Right lobe of liver (tissue), 6 donors: ENCODE data around the gene DNAH1. TPM values are rescaled to one million over a fixed set of nuclear protein-coding genes. Genes with fewer than 3 reads are reported as not detected.
A peak's percentile ranks its signal among the peaks of the same experiment; 100 is the strongest.

Source experiments
- ATAC-seq, 4 donors: fragments of 200-7000 bp; cut with Tn5 transposase; one replicate each; pipeline ENCODE4 v1.9.1; 2020; ENCODE audit warnings: mild to moderate bottlenecking in 4 of 4, moderate library complexity in 4 of 4
- DNase-seq, 3 donors: peaks; one replicate each; pipeline ENCODE4 v3.0.0-alpha.2; 2020
- H3K27ac ChIP-seq, 3 donors: fragments of 200-600 bp; one replicate each; pipeline ENCODE4 v1.8.0; 2022
- H3K27me3 ChIP-seq, 2 donors: fragments of 200-600 bp; one replicate each; pipeline ENCODE4 v1.8.0; 2022
- H3K36me3 ChIP-seq, 4 donors: fragments of 200-600 bp; sonication (generic) in 1 of 4; one replicate each; pipeline versions ENCODE4 v1.5.1 to v1.8.0; 2017 to 2022; ENCODE audit warnings: control low read depth in 1 of 4
- H3K4me1 ChIP-seq, 4 donors: fragments of 200-600 bp; sonication (generic) in 1 of 4; one replicate each; pipeline versions ENCODE4 v1.5.1 to v1.8.0; 2017 to 2022; ENCODE audit warnings: control low read depth in 1 of 4
- H3K4me3 ChIP-seq, 3 donors: fragments of 200-600 bp; one replicate each; pipeline ENCODE4 v1.8.0; 2022
- H3K9me3 ChIP-seq, 4 donors: fragments of 200-600 bp; sonication (generic) in 1 of 4; one replicate each; pipeline versions ENCODE4 v1.5.1 to v1.8.0; 2017 to 2022; ENCODE audit warnings: control low read depth in 1 of 4
- POLR2A ChIP-seq: fragments of 450-650 bp; IDR thresholded peaks from one replicate; pipeline ENCODE4 v1.6.1; 2017; ENCODE audit warnings: antibody characterized with exemption, mild to moderate bottlenecking
- WGBS: methylation state at CpG from one replicate; pipeline ENCODE4 v1.1.6; 2018; ENCODE audit warnings: low coverage, low lambda C conversion rate; ENCODE audit not compliant: insufficient coverage; ENCODE audit errors: missing lambda C conversion rate; 5-methylcytosine and 5-hydroxymethylcytosine counted together
- intact Hi-C, 2 donors: fragments of 100-400 bp; cut with DNase I; formaldehyde crosslinking; loops; one replicate each; pipeline versions ENCODE4 v1.11.2 to v1.14.1; 2022
- total RNA-seq, 6 experiments: library from RNA; depleted of rRNA in 2 of 6; stranded (reverse); fragments of >200 nt in 2 of 6; fragmentation: NEBNext Ultra II Directional in 3 of 6; extraction: Animal tissue kit (Norgen Biotek cat#: 25700) in 3 of 6; gene quantifications; one replicate each; pipeline versions ENCODE4 v1.1.0 to v1.2.4, GENCODE V29; 2016 to 2023
- TF ChIP-seq, protein P1 (sequence below), 4 donors: fragments of 200-600 bp in 3 of 4; fragments of 450-650 bp in 1 of 4; IDR thresholded peaks; one replicate each; pipeline versions ENCODE4 v1.5.1 to v1.8.0; 2016 to 2022; ENCODE audit warnings: antibody characterized with exemption in 4 of 4, mild to moderate bottlenecking in 2 of 4
- donor health status: DM: no; HTN: yes; CAD: no.
- donor health status: DM: no; HTN: no; CAD: no.
- donor health status: DM: no; HTN: no; CAD: no.
- donor health status: DM: no; HTN: yes; CAD: no.
- donor health status: DM: no; HTN: yes; CAD: no.

The DNAH1 gene
- total RNA-seq, 6 experiments from 2014 or later = 1.6 to 11.2 (median 8.1) TPM

DNA sequence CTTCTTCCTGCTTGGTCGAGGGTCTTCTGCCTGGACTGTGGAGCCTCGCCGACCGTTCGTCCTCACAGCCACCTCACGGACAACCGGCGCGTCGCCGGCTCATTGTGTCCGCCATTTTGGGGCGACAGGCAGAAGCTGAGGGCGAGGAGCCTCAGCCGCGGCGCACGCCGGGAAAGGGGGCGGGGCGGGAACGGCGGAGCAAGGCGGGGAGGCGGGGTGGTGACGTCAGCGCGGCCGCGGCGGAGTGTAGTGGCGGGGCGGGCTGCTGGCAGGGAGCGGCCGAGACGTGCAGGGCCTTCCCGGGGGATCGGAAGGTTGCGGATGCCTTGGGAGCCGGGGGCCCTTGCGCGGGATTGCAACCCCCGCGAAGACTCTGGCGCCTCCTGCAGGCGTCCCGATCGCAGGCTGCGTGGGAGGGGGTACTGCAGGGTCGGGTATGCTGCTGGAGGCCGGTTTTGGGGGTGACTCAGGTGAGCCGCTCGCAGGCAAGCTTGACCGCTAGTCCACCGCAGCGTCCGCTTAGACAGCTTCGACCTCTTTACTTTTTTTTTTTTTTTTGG lies 37.5 kb upstream of the DNAH1 start, which contains the start of gene WDR82:
Gene WDR82 (minus strand): TSS at position 140 of the 560 bp plus-strand sequence. CDS start 288 bp downstream, outside the sequence.
- WGBS = 0% methylated on average over 4 of the region's 58 CpGs
- ATAC-seq (peak; percentile 87 to 95 (median 90)), DNase-seq (peak; percentile 98 to 99 (median 99))
- H3K27ac ChIP-seq = peak within 1 kb of the TSS; percentile 97
- H3K4me3 ChIP-seq = peak within 1 kb of the TSS; percentile 84 to 97 (median 90)
- no peaks in the 10 kb centered on the region for H3K27me3 ChIP-seq
- peaks cover 0 to 54% (median 18%) of the 10 kb centered on the region in 4 donors for H3K4me1 ChIP-seq
- no peaks in the 10 kb centered on the region for H3K36me3 ChIP-seq
- TF ChIP-seq, protein P1, sequence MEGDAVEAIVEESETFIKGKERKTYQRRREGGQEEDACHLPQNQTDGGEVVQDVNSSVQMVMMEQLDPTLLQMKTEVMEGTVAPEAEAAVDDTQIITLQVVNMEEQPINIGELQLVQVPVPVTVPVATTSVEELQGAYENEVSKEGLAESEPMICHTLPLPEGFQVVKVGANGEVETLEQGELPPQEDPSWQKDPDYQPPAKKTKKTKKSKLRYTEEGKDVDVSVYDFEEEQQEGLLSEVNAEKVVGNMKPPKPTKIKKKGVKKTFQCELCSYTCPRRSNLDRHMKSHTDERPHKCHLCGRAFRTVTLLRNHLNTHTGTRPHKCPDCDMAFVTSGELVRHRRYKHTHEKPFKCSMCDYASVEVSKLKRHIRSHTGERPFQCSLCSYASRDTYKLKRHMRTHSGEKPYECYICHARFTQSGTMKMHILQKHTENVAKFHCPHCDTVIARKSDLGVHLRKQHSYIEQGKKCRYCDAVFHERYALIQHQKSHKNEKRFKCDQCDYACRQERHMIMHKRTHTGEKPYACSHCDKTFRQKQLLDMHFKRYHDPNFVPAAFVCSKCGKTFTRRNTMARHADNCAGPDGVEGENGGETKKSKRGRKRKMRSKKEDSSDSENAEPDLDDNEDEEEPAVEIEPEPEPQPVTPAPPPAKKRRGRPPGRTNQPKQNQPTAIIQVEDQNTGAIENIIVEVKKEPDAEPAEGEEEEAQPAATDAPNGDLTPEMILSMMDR (IDR thresholded peaks at IDR 0.05) = peak; percentile 36 to 43 (median 40)
- peak; percentile 94 for TF ChIP-seq POLR2A
- H3K9me3 ChIP-seq = no peaks in the 10 kb centered on the region
- intact Hi-C loops = loop anchor here in 1 of 2 donors (5.0 kb wide), 1 partner anchor 41 kb away; the partner anchor contains the start of gene TWF2

DNA sequence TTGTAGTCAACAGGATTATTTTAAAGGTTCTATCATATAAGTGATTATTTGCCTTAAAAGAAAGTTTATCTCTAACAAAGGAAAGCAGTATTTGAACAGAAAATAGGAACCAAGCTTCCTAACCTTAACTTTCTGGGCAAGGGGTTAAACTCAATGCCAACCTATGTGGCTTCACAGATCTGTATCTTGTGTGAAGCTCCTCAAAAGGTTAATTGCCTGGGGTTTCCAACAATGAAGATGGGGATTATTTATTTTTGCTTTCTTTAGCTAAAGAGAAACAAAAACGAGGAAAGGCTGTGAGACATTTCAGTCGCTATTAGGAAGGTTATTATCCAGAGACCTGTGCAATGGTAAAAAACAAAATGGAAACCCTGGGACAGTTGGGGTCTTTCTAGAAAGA lies 36.5 kb upstream of the DNAH1 start:
- intact Hi-C loops = loop anchor here in 1 of 2 donors (5.0 kb wide), 1 partner anchor 42 kb away; the partner anchor contains the start of gene TWF2
- Histone ChIP-seq H3K4me3 (no peak overlapping the region), H3K36me3 (no peaks in the 10 kb centered on the region), H3K4me1 (peaks cover 0 to 53% (median 17%) of the 10 kb centered on the region in 4 donors), H3K27ac (peak overlapping the region; percentile 97), H3K27me3 (no peaks in the 10 kb centered on the region), H3K9me3 (no peaks in the 10 kb centered on the region)
- no peak for ATAC-seq
- no peak for DNase-seq
- 25% methylated on average over 2 of the region's 2 CpGs for WGBS
- TF ChIP-seq, protein P1 (IDR thresholded peaks at IDR 0.05) = no peak

DNA sequence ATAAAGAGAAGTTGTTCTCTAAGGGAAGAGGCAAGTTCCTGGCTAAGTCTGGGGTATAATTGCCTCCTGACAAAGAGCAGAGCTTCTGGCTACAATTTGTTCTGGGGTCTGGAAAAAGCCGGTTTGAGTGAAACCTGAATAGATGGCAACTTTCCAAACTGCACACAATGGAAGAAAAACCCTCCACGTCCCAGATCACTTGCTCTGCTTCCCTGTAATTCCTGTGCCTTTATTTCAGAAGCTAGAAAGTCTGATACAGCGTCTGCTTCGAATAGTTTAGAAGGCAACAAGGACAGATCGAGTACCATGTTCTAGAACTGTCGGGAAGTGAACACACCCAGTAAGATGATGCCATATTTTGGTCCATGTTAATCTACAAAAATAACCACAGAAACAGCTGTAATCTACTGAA lies 36.1 kb upstream of the DNAH1 start:
- WGBS = 57% methylated on average over 6 of the region's 6 CpGs
- TF ChIP-seq, protein P1 (IDR thresholded peaks at IDR 0.05) = no peak
- TF ChIP-seq POLR2A = no peak
- Histone ChIP-seq H3K4me3 (no peak overlapping the region), H3K36me3 (no peaks in the 10 kb centered on the region), H3K9me3 (no peaks in the 10 kb centered on the region), H3K4me1 (peaks cover 0 to 56% (median 17%) of the 10 kb centered on the region in 4 donors), H3K27me3 (no peaks in the 10 kb centered on the region), H3K27ac (peak overlapping the region; percentile 97)
- intact Hi-C loops = no loop called here
- ATAC-seq = no peak
- DNase-seq = no peak

DNA sequence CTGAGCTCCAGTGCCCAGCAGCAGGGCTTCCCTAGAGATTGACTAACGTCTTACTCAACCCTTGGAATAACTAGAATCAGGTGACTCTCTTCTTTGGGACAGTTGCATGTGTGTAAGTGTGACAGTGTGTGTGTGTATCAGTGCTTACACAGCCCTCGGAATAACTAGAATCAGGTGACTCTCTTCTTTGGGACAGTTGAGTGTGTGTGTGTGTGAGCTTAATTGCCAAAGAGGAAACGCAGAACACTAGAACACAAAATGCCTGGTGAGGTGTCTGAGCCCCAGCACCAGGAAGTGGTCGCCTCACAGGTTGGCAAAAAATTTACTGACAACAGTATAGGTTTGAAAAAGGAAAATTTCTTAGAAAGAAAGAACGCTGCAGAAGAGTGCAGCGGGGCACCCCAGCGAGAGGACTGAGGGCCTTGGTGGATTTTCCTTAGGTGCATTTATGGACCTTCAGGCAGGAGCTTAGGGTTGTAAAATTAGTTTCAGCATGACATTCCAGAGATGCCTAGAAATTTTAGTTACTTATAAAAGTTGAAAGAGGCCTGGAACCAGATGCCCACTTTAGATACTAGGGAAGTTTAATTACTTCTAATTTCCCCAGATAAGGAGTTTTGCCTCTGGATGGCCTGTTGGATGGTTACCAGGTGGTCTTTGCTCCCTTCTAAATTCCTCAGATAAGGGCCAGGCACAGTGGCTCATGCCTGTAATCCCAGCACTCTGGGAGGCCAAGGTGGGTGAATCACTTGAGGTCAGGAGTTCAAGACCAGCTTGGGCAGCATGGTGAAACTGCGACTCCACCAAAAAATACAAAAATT lies 33.9 kb upstream of the DNAH1 start:
- Histone ChIP-seq H3K27ac (peak overlapping the region in 2 of 3 donors; percentile 34 to 44), H3K4me1 (peaks cover 0 to 50% (median 16%) of the 10 kb centered on the region in 4 donors), H3K4me3 (no peak overlapping the region), H3K9me3 (no peaks in the 10 kb centered on the region), H3K36me3 (no peaks in the 10 kb centered on the region), H3K27me3 (no peaks in the 10 kb centered on the region)
- WGBS = 44% methylated on average over 8 of the region's 8 CpGs
- TF ChIP-seq, protein P1 (IDR thresholded peaks at IDR 0.05) = no peak
- no peak for TF ChIP-seq POLR2A
- DNase-seq (no peak), ATAC-seq (no peak)
- intact Hi-C loops = no loop called here
